ENCODE data around the gene NACC2.
A peak's percentile ranks its signal among the peaks of the same experiment; 100 is the strongest.

The NACC2 gene

GRCh38 chr9:136087741-136088480, 7.2 kb downstream of the NACC2 start:
- H3K4me1 ChIP-seq (ENCODE audit: insufficient read depth, low read length, poor library complexity, severe bottlenecking) = peaks cover 16% of the 10 kb centered on the region
- H4K20me1 ChIP-seq (ENCODE audit: insufficient read depth, low read length, poor library complexity, severe bottlenecking) = no peaks in the 10 kb centered on the region
- H3K27me3 ChIP-seq (ENCODE audit: insufficient read depth, low read length, poor library complexity, severe bottlenecking) = no peaks in the 10 kb centered on the region
- no peaks in the 10 kb centered on the region for H3K79me2 ChIP-seq (ENCODE audit: insufficient read depth, low read length)
- no peak overlapping the region for H3K4me3 ChIP-seq (ENCODE audit: low read length, poor library complexity, severe bottlenecking)
- H3K9me3 ChIP-seq (ENCODE audit: insufficient read depth, low read depth, low read length) = no peaks in the 10 kb centered on the region
- H3K9me2 ChIP-seq (replicated peaks; ENCODE audit: low read depth, low read length) = no peaks in the 10 kb centered on the region
- H2AFZ ChIP-seq (ENCODE audit: low read length) = no peak overlapping the region
- no peak overlapping the region for H3K4me2 ChIP-seq (ENCODE audit: low read depth, low read length, poor library complexity, severe bottlenecking)
- no peaks in the 10 kb centered on the region for H3K36me3 ChIP-seq (ENCODE audit: insufficient read depth, low read length)
- TF ChIP-seq EZH2phosphoT487 (IDR thresholded peaks at IDR 0.05; ENCODE audit: borderline replicate concordance) = no peak
- no peak for TF ChIP-seq CTCF (conservative IDR thresholded peaks at IDR 0.05; ENCODE audit: low read length)
- no peaks in the 10 kb centered on the region for H3F3A ChIP-seq (ENCODE audit: low read depth)
- peak overlapping the region; percentile 65 for H3K9ac ChIP-seq (ENCODE audit: low read depth, low read length, poor library complexity, severe bottlenecking)

- H3K9me3 ChIP-seq (ENCODE audit: insufficient read depth, low read depth, low read length) = no peaks in the 10 kb centered on the region
- H2AFZ ChIP-seq (ENCODE audit: low read length) = no peak overlapping the region
- no peak overlapping the region for H3K4me2 ChIP-seq (ENCODE audit: low read depth, low read length, poor library complexity, severe bottlenecking)
- H3K4me3 ChIP-seq (ENCODE audit: low read length, poor library complexity, severe bottlenecking) = no peak overlapping the region
- H3F3A ChIP-seq (ENCODE audit: low read depth) = no peaks in the 10 kb centered on the region
- TF ChIP-seq CTCF (conservative IDR thresholded peaks at IDR 0.05; ENCODE audit: low read length) (no peak), EZH2phosphoT487 (IDR thresholded peaks at IDR 0.05; ENCODE audit: borderline replicate concordance) (no peak)
- H3K4me1 ChIP-seq (ENCODE audit: insufficient read depth, low read length, poor library complexity, severe bottlenecking) = peaks cover 16% of the 10 kb centered on the region
- H4K20me1 ChIP-seq (ENCODE audit: insufficient read depth, low read length, poor library complexity, severe bottlenecking) = no peaks in the 10 kb centered on the region
- no peaks in the 10 kb centered on the region for H3K79me2 ChIP-seq (ENCODE audit: insufficient read depth, low read length)
- no peak overlapping the region for H3K9ac ChIP-seq (ENCODE audit: low read depth, low read length, poor library complexity, severe bottlenecking)
- H3K36me3 ChIP-seq (ENCODE audit: insufficient read depth, low read length) = no peaks in the 10 kb centered on the region
- no peaks in the 10 kb centered on the region for H3K9me2 ChIP-seq (replicated peaks; ENCODE audit: low read depth, low read length)
- H3K27me3 ChIP-seq (ENCODE audit: insufficient read depth, low read length, poor library complexity, severe bottlenecking) = no peaks in the 10 kb centered on the region
These were observed 7.9 kb downstream of the NACC2 start for GRCh38 chr9:136086951-136087740.

GRCh38 chr9:136086213-136086881, 8.7 kb downstream of the NACC2 start:
- Histone ChIP-seq H2AFZ (ENCODE audit: low read length) (no peak overlapping the region), H3F3A (ENCODE audit: low read depth) (no peaks in the 10 kb centered on the region), H3K79me2 (ENCODE audit: insufficient read depth, low read length) (no peaks in the 10 kb centered on the region), H3K9ac (ENCODE audit: low read depth, low read length, poor library complexity, severe bottlenecking) (no peak overlapping the region), H3K9me2 (replicated peaks; ENCODE audit: low read depth, low read length) (no peaks in the 10 kb centered on the region), H3K27me3 (ENCODE audit: insufficient read depth, low read length, poor library complexity, severe bottlenecking) (no peaks in the 10 kb centered on the region), H3K4me3 (ENCODE audit: low read length, poor library complexity, severe bottlenecking) (no peak overlapping the region), H3K9me3 (ENCODE audit: insufficient read depth, low read depth, low read length) (no peaks in the 10 kb centered on the region), H3K4me2 (ENCODE audit: low read depth, low read length, poor library complexity, severe bottlenecking) (no peak overlapping the region), H3K4me1 (ENCODE audit: insufficient read depth, low read length, poor library complexity, severe bottlenecking) (peaks cover 16% of the 10 kb centered on the region), H3K36me3 (ENCODE audit: insufficient read depth, low read length) (no peaks in the 10 kb centered on the region), H4K20me1 (ENCODE audit: insufficient read depth, low read length, poor library complexity, severe bottlenecking) (no peaks in the 10 kb centered on the region)
- TF ChIP-seq CTCF (conservative IDR thresholded peaks at IDR 0.05; ENCODE audit: low read length) (no peak), EZH2phosphoT487 (IDR thresholded peaks at IDR 0.05; ENCODE audit: borderline replicate concordance) (no peak)
